HG02610 (cell line): ENCODE results near the gene DNAH9.

Experiments used
- ATAC-seq: cut with Tn5 transposase; IDR thresholded peaks from one replicate; pipeline ENCODE4 v1.9.1; 2021; ENCODE audit warnings: mild to moderate bottlenecking, moderate library complexity; ENCODE audit not compliant: unreplicated experiment

The DNAH9 gene

GRCh38 chr17:11598274-11599221 lies at the start of gene DNAH9:
DNAH9 (plus strand) TSS chr17:11598470; CDS start chr17:11598499, 29 bp downstream.
- no peak for ATAC-seq

GRCh38 chr17:11550431-11550830 lies 47.8 kb upstream of the DNAH9 start:
- no peak for ATAC-seq

GRCh38 chr17:11551442-11551841 lies 46.8 kb upstream of the DNAH9 start:
- ATAC-seq: no peak

- no peak for ATAC-seq
These were observed 45.1 kb upstream of the DNAH9 start for GRCh38 chr17:11553135-11553534.

- no peak for ATAC-seq
These were observed 44.2 kb upstream of the DNAH9 start for GRCh38 chr17:11554042-11554441.

GRCh38 chr17:11554542-11554941 lies 43.7 kb upstream of the DNAH9 start:
- ATAC-seq: no peak

GRCh38 chr17:11555530-11555929 lies 42.7 kb upstream of the DNAH9 start:
- no peak for ATAC-seq

GRCh38 chr17:11557727-11558452 lies 40.4 kb upstream of the DNAH9 start:
- no peak for ATAC-seq

- no peak for ATAC-seq
These were observed 39.5 kb upstream of the DNAH9 start for GRCh38 chr17:11558681-11559234.

- ATAC-seq: no peak
These were observed 38.7 kb upstream of the DNAH9 start for GRCh38 chr17:11559601-11560000.

GRCh38 chr17:11561281-11561680 lies 37.0 kb upstream of the DNAH9 start:
- no peak for ATAC-seq

GRCh38 chr17:11561702-11562101 lies 36.6 kb upstream of the DNAH9 start:
- no peak for ATAC-seq

GRCh38 chr17:11564589-11565380 lies 33.5 kb upstream of the DNAH9 start:
- ATAC-seq: no peak

- no peak for ATAC-seq
These were observed 32.7 kb upstream of the DNAH9 start for GRCh38 chr17:11565591-11565990.

GRCh38 chr17:11578998-11579397 lies 19.3 kb upstream of the DNAH9 start:
- ATAC-seq: no peak

GRCh38 chr17:11580677-11581076 lies 17.6 kb upstream of the DNAH9 start:
- no peak for ATAC-seq

GRCh38 chr17:11582217-11582616 lies 16.1 kb upstream of the DNAH9 start:
- ATAC-seq: no peak

GRCh38 chr17:11583306-11583992 lies 14.8 kb upstream of the DNAH9 start:
- ATAC-seq: no peak

GRCh38 chr17:11589716-11590115 lies 8.6 kb upstream of the DNAH9 start:
- ATAC-seq: no peak

GRCh38 chr17:11601661-11602060 lies 3.4 kb downstream of the DNAH9 start:
- no peak for ATAC-seq
